ENCODE measurements around the gene CYP4A22. TPM values are rescaled to one million over a fixed set of nuclear protein-coding genes. Genes with fewer than 3 reads are reported as not detected.

Gene CYP4A22
- total RNA-seq, 1 experiment from 2014 or later = not detected

GRCh38 chr1:47183308-47184089 is 46.3 kb downstream of the CYP4A22 start:
- no peak overlapping the region for H3K4me3 Mint-ChIP-seq (ENCODE audit: unreplicated experiment)
- no TSS peak for BruUV-seq (replicated peaks)
- no peaks in the 10 kb centered on the region for H3K27me3 ChIP-seq (replicated peaks; ENCODE audit: control insufficient read depth, insufficient read depth, low read length)
- peaks cover 48% of the 10 kb centered on the region for H3K4me1 ChIP-seq
- H3K27me3 Mint-ChIP-seq (ENCODE audit: insufficient read depth, unreplicated experiment) = no peaks in the 10 kb centered on the region
- CTCF ChIA-PET = no interaction called here
- no peak overlapping the region for H3K27ac Mint-ChIP-seq (ENCODE audit: unreplicated experiment)
- H3K9me3 Mint-ChIP-seq (ENCODE audit: unreplicated experiment) = no peaks in the 10 kb centered on the region
- no peak for DNase-seq
- peaks cover 49% of the 10 kb centered on the region for H3K4me1 Mint-ChIP-seq (ENCODE audit: low read depth, unreplicated experiment)
- H3K36me3 ChIP-seq (ENCODE audit: control insufficient read depth, insufficient read depth, low read length) = no peaks in the 10 kb centered on the region
- no peak for TF ChIP-seq CTCF (IDR thresholded peaks at IDR 0.05; ENCODE audit: insufficient read depth in 1 of 2, low read depth in 1 of 2, low read length in 1 of 2, severe bottlenecking in 1 of 2, unreplicated experiment in 1 of 2)
- no peak overlapping the region for H3K4me3 ChIP-seq (ENCODE audit: low read depth, low read length)
- POLR2A ChIA-PET = no interaction called here
- intact Hi-C loops (cut with micrococcal nuclease; ENCODE audit: unreplicated experiment) = no loop called here
- peaks cover 45% of the 10 kb centered on the region for H3K36me3 Mint-ChIP-seq (ENCODE audit: insufficient read depth, unreplicated experiment)
- no peaks in the 10 kb centered on the region; the same call in 1 of the 2 replicates for H3K9me3 ChIP-seq

DNA sequence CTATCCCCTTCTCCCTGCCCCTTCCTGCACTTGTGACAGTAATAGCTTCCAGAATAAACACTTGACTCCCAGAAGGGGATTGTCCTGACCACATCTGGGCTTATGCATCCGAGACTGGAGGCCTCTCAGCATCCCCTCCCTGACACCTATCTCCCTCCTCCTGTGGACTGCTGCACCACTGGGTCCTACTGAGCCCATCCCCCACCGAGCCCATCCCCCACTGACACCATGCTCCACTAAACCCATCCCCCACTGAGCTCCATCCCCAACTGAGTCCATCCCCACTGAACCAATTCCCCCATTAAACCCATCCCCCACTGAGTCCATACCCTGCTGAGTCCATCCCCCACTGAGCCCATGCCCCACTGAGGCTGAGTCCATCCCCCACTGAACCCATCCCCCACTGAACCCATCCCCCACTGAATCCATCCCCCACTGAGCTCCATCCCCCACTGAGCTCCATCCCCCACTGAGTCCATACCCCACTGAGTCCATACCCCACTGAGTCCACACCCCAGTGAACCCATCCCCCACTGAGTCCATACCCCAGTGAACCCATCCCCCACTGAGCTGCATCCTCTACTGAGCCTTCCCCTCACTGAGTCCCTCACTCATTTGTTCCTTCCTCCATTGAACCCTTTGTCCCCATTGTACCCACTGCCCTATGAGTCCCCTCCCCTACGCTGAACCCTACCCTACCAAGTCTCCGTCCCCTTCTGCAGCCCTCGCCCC is 47.0 kb downstream of the CYP4A22 start:
- H3K9me3 ChIP-seq = no peaks in the 10 kb centered on the region; the same call in 1 of the 2 replicates
- H3K27me3 Mint-ChIP-seq (ENCODE audit: insufficient read depth, unreplicated experiment) = no peaks in the 10 kb centered on the region
- intact Hi-C loops (cut with micrococcal nuclease; ENCODE audit: unreplicated experiment) = no loop called here
- POLR2A ChIA-PET = no interaction called here
- no peaks in the 10 kb centered on the region for H3K36me3 ChIP-seq (ENCODE audit: control insufficient read depth, insufficient read depth, low read length)
- no peaks in the 10 kb centered on the region for H3K9me3 Mint-ChIP-seq (ENCODE audit: unreplicated experiment)
- no peak overlapping the region for H3K4me3 Mint-ChIP-seq (ENCODE audit: unreplicated experiment)
- peaks cover 53% of the 10 kb centered on the region for H3K4me1 ChIP-seq
- BruUV-seq (replicated peaks) = no TSS peak
- H3K4me3 ChIP-seq (ENCODE audit: low read depth, low read length) = no peak overlapping the region
- CTCF ChIA-PET = interaction anchor here (0.6 kb wide), 2 partner anchors 134 to 578 kb away, joined by 3 to 7 read pairs; no protein-coding TSS in a partner anchor
- H3K4me1 Mint-ChIP-seq (ENCODE audit: low read depth, unreplicated experiment) = peaks cover 43% of the 10 kb centered on the region
- no peak overlapping the region for H3K27ac Mint-ChIP-seq (ENCODE audit: unreplicated experiment)
- H3K36me3 Mint-ChIP-seq (ENCODE audit: insufficient read depth, unreplicated experiment) = peaks cover 39% of the 10 kb centered on the region
- no peak for TF ChIP-seq CTCF (IDR thresholded peaks at IDR 0.05; ENCODE audit: insufficient read depth in 1 of 2, low read depth in 1 of 2, low read length in 1 of 2, severe bottlenecking in 1 of 2, unreplicated experiment in 1 of 2)
- DNase-seq = no peak
- no peaks in the 10 kb centered on the region for H3K27me3 ChIP-seq (replicated peaks; ENCODE audit: control insufficient read depth, insufficient read depth, low read length)

DNA sequence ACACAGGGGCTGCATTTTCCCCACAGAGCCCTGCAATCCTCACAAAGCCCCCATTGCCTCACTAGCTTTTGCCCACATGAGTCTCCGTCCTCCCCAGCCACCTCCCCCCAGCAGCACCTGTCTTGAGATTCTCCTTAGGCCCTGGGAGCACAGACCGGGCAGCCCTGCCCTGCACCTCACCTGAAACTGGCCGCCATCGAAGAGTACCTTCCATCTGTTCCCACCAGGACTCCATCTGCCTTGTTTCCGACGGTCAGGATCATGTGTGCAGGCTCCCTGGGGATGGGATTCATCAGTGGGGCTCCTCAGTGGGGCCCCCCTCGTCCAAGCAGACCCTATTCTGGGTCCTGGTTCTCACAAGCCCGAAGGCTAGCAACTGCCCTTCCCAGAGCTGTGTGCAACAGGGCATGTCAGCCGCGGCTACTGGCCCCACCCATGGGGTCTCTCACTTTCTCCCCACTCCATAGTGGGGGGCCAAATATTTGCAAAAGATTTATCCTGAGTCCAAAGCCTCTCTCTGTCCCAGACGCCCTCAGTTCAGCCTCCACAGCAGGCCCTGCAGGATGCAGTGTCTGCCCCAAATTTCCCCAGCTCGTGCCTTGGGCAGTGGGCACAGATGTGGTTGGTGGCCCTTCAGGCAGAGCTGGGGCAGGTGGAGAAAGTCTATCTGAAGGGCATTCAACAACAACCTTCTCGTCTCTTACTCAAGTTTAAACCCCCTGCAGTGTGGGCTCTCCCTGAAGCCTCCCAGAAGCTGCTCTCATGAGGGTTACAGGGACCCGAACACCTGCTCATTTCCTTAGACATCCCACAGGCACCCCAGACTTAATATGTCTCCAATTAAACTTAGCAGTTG is 47.8 kb downstream of the CYP4A22 start:
- Mint-ChIP-seq H3K36me3 (ENCODE audit: insufficient read depth, unreplicated experiment) (peaks cover 39% of the 10 kb centered on the region), H3K27me3 (ENCODE audit: insufficient read depth, unreplicated experiment) (no peaks in the 10 kb centered on the region), H3K4me1 (ENCODE audit: low read depth, unreplicated experiment) (peaks cover 38% of the 10 kb centered on the region), H3K27ac (ENCODE audit: unreplicated experiment) (peak overlapping the region; percentile 77), H3K9me3 (ENCODE audit: unreplicated experiment) (no peaks in the 10 kb centered on the region), H3K4me3 (ENCODE audit: unreplicated experiment) (peak overlapping the region; percentile 10)
- H3K36me3 ChIP-seq (ENCODE audit: control insufficient read depth, insufficient read depth, low read length) = no peaks in the 10 kb centered on the region
- H3K4me1 ChIP-seq = peaks cover 57% of the 10 kb centered on the region
- H3K27me3 ChIP-seq (replicated peaks; ENCODE audit: control insufficient read depth, insufficient read depth, low read length) = no peaks in the 10 kb centered on the region
- intact Hi-C loops (cut with micrococcal nuclease; ENCODE audit: unreplicated experiment) = no loop called here
- no peak for TF ChIP-seq CTCF (IDR thresholded peaks at IDR 0.05; ENCODE audit: insufficient read depth in 1 of 2, low read depth in 1 of 2, low read length in 1 of 2, severe bottlenecking in 1 of 2, unreplicated experiment in 1 of 2)
- no TSS peak for BruUV-seq (replicated peaks)
- CTCF ChIA-PET = interaction anchor here (0.6 kb wide), 2 partner anchors 133 to 578 kb away, joined by 3 to 7 read pairs; no protein-coding TSS in a partner anchor
- DNase-seq = no peak
- POLR2A ChIA-PET = no interaction called here
- no peaks in the 10 kb centered on the region; the same call in 1 of the 2 replicates for H3K9me3 ChIP-seq
- no peak overlapping the region for H3K4me3 ChIP-seq (ENCODE audit: low read depth, low read length)

Measured in Caco-2 (cell line).